NCI-H1417 treated with DMSO at 0.1 percent for 48 hours (cell line): ENCODE results near the gene KIAA0825.

Experiments
- DNase-seq: peaks from one replicate; lab custom pipeline; 2025; lab: John Stamatoyannopoulos, UW

Gene KIAA0825

GRCh38 chr5:94309141-94309540 lies 309.3 kb downstream of the KIAA0825 start:
- DNase-seq = no peak

GRCh38 chr5:94308442-94308841 lies 310.0 kb downstream of the KIAA0825 start:
- DNase-seq = no peak

- DNase-seq = no peak
Observed at GRCh38 chr5:94304146-94304545, 314.3 kb downstream of the KIAA0825 start.

- no peak for DNase-seq
Observed at GRCh38 chr5:94288937-94289336, 329.5 kb downstream of the KIAA0825 start.

GRCh38 chr5:94285984-94286383 lies 332.4 kb downstream of the KIAA0825 start:
- DNase-seq = no peak

- no peak for DNase-seq
Observed at GRCh38 chr5:94283093-94283492, 335.3 kb downstream of the KIAA0825 start.

GRCh38 chr5:94281236-94281801 lies 337.1 kb downstream of the KIAA0825 start:
- DNase-seq = no peak

GRCh38 chr5:94276751-94277150 lies 341.7 kb downstream of the KIAA0825 start:
- no peak for DNase-seq

- no peak for DNase-seq
Observed at GRCh38 chr5:94276048-94276447, 342.4 kb downstream of the KIAA0825 start.

- DNase-seq = no peak
Observed at GRCh38 chr5:94274707-94275106, 343.7 kb downstream of the KIAA0825 start.

GRCh38 chr5:94268226-94268625 lies 350.2 kb downstream of the KIAA0825 start:
- DNase-seq = no peak

GRCh38 chr5:94267350-94267899 lies 351.0 kb downstream of the KIAA0825 start:
- DNase-seq = no peak

- DNase-seq = no peak
Observed at GRCh38 chr5:94266170-94266569, 352.2 kb downstream of the KIAA0825 start.

GRCh38 chr5:94263068-94263467 lies 355.3 kb downstream of the KIAA0825 start:
- no peak for DNase-seq

- no peak for DNase-seq
Observed at GRCh38 chr5:94260096-94260495, 358.3 kb downstream of the KIAA0825 start.

GRCh38 chr5:94254214-94254613 lies 364.2 kb downstream of the KIAA0825 start:
- DNase-seq = no peak

GRCh38 chr5:94250985-94251384 lies 367.4 kb downstream of the KIAA0825 start:
- DNase-seq = no peak

GRCh38 chr5:94249430-94249829 lies 369.0 kb downstream of the KIAA0825 start:
- DNase-seq = no peak

GRCh38 chr5:94248175-94248875 lies 370.1 kb downstream of the KIAA0825 start:
- DNase-seq = no peak

GRCh38 chr5:94245608-94246007 lies 372.8 kb downstream of the KIAA0825 start:
- DNase-seq = no peak

GRCh38 chr5:94244921-94245320 lies 373.5 kb downstream of the KIAA0825 start:
- no peak for DNase-seq

- DNase-seq = no peak
Observed at GRCh38 chr5:94243612-94244011, 374.8 kb downstream of the KIAA0825 start.

GRCh38 chr5:94240993-94241651 lies 377.3 kb downstream of the KIAA0825 start:
- DNase-seq = no peak
